DOHH2 (cell line): ENCODE measurements around the gene MCF2L.

ENCODE experiments used
- H3F3A ChIP-seq: fragments of 200-600 bp; sonication (generic), shearing (Covaris generic); 2 replicates; pipeline ENCODE4 v1.6.0; 2016; ENCODE audit warnings: antibody characterized with exemption, mild to moderate bottlenecking; ENCODE audit not compliant: control insufficient read depth, insufficient read depth
- H3K27ac ChIP-seq: fragments of 200-600 bp; sonication (generic); 2 replicates; pipeline ENCODE4 v1.5.1; 2014; ENCODE audit warnings: low read depth, mild to moderate bottlenecking, low read length, moderate library complexity
- H3K27me3 ChIP-seq: fragments of 200-600 bp; sonication (generic); 2 replicates; pipeline ENCODE4 v1.6.1; 2014; ENCODE audit warnings: mild to moderate bottlenecking, low read length, mixed read lengths; ENCODE audit not compliant: control insufficient read depth
- H3K36me3 ChIP-seq: fragments of 200-600 bp; sonication (generic); 2 replicates; pipeline ENCODE4 v1.6.1; 2014; ENCODE audit warnings: mild to moderate bottlenecking, low read length, moderate library complexity, mixed read lengths; ENCODE audit not compliant: control insufficient read depth
- H3K4me1 ChIP-seq: fragments of 200-600 bp; sonication (generic); 2 replicates; pipeline ENCODE4 v1.6.1; 2014; ENCODE audit warnings: mild to moderate bottlenecking, low read length, mixed read lengths; ENCODE audit not compliant: control insufficient read depth
- H3K4me2 ChIP-seq: fragments of 200-600 bp; sonication (generic); 2 replicates; pipeline ENCODE4 v1.6.0; 2014; ENCODE audit warnings: mild to moderate bottlenecking, low read length, moderate library complexity
- H3K4me3 ChIP-seq: fragments of 200-600 bp; sonication (generic); 2 replicates; pipeline ENCODE4 v1.5.1; 2014; ENCODE audit warnings: mild to moderate bottlenecking, low read length, mixed read lengths
- H3K79me2 ChIP-seq: fragments of 200-600 bp; sonication (generic); 2 replicates; pipeline ENCODE4 v1.6.1; 2014; ENCODE audit warnings: mild to moderate bottlenecking, low read length, mixed read lengths; ENCODE audit not compliant: control insufficient read depth
- H3K9me2 ChIP-seq: fragments of 200-600 bp; sonication (generic); replicated peaks from 2 replicates; pipeline ENCODE4 v1.6.1; 2014; ENCODE audit warnings: mild to moderate bottlenecking, low read length, mixed read lengths; ENCODE audit not compliant: control insufficient read depth
- H3K9me3 ChIP-seq: fragments of 200-600 bp; sonication (generic); 2 replicates; pipeline ENCODE4 v1.6.1; 2014; ENCODE audit warnings: antibody characterized with exemption, low read length, mixed read lengths; ENCODE audit not compliant: control insufficient read depth, insufficient read depth
- H4K20me1 ChIP-seq: fragments of 200-600 bp; sonication (generic); 2 replicates; pipeline ENCODE4 v1.6.0; 2014; ENCODE audit warnings: low read depth, mild to moderate bottlenecking, antibody characterized with exemption, low read length, moderate library complexity; ENCODE audit not compliant: control insufficient read depth, insufficient read depth
- CTCF ChIP-seq: fragments of 200-600 bp; sonication (generic); IDR thresholded peaks from one replicate; pipeline ENCODE4 v1.5.1; 2014; ENCODE audit warnings: antibody characterized with exemption, mild to moderate bottlenecking, low read depth, low read length; ENCODE audit not compliant: poor library complexity, severe bottlenecking
- EZH2phosphoT487 ChIP-seq: fragments of 200-600 bp; sonication (generic); IDR thresholded peaks from 2 replicates; pipeline ENCODE4 v1.6.1; 2017; ENCODE audit warnings: borderline replicate concordance, mild to moderate bottlenecking, antibody characterized with exemption, low read length, moderate library complexity, mixed read lengths

Gene MCF2L

GRCh38 chr13:112973577-112973951, 4.5 kb downstream of the MCF2L start:
- Histone ChIP-seq H3K4me3 (no peak overlapping the region), H3K27me3 (peaks cover 20% of the 10 kb centered on the region), H3K9me3 (no peaks in the 10 kb centered on the region), H3K79me2 (no peaks in the 10 kb centered on the region), H3K4me1 (peaks cover 9% of the 10 kb centered on the region), H3K27ac (no peak overlapping the region), H4K20me1 (no peaks in the 10 kb centered on the region), H3K36me3 (no peaks in the 10 kb centered on the region), H3F3A (no peaks in the 10 kb centered on the region), H3K9me2 (no peaks in the 10 kb centered on the region), H3K4me2 (no peak overlapping the region)
- TF ChIP-seq CTCF (no peak), EZH2phosphoT487 (no peak)

- Histone ChIP-seq H3F3A (no peaks in the 10 kb centered on the region), H3K9me3 (no peaks in the 10 kb centered on the region), H3K4me2 (no peak overlapping the region), H3K79me2 (no peaks in the 10 kb centered on the region), H3K27ac (no peak overlapping the region), H4K20me1 (no peaks in the 10 kb centered on the region), H3K27me3 (peaks cover 20% of the 10 kb centered on the region), H3K36me3 (no peaks in the 10 kb centered on the region), H3K4me3 (no peak overlapping the region), H3K9me2 (no peaks in the 10 kb centered on the region), H3K4me1 (peaks cover 7% of the 10 kb centered on the region; the same call in 1 of the 2 replicates)
- TF ChIP-seq CTCF: no peak
Observed at GRCh38 chr13:112974125-112974524, 5.1 kb downstream of the MCF2L start.

GRCh38 chr13:112974671-112975070, 5.7 kb downstream of the MCF2L start:
- Histone ChIP-seq H3K4me3 (no peak overlapping the region), H3K27ac (no peak overlapping the region), H4K20me1 (no peaks in the 10 kb centered on the region), H3K36me3 (no peaks in the 10 kb centered on the region), H3K9me3 (no peaks in the 10 kb centered on the region), H3K9me2 (no peaks in the 10 kb centered on the region), H3K4me2 (no peak overlapping the region), H3K27me3 (peaks cover 15% of the 10 kb centered on the region), H3K79me2 (no peaks in the 10 kb centered on the region), H3F3A (no peaks in the 10 kb centered on the region), H3K4me1 (peaks cover 2% of the 10 kb centered on the region; the same call in 1 of the 2 replicates)
- TF ChIP-seq CTCF: no peak
- no peak for TF ChIP-seq EZH2phosphoT487
